Middle frontal gyrus (tissue), 1 donor: Measurements from ENCODE around the gene POSTN.
"Not testable (repeated sequence)": the region's sequence is repeated elsewhere in the genome, so short reads cannot be mapped to it uniquely, and the experiment has no call there.

Experiments used
- DNase-seq: peaks from one replicate; pipeline ENCODE4 v3.0.0-alpha.2; 2015; ENCODE audit warnings: low spot score; ENCODE audit errors: extremely low spot score

Gene POSTN

GRCh38 chr13:37596805-37597204 lies 1.8 kb downstream of the POSTN start:
- no peak for DNase-seq

- no peak for DNase-seq
Measured at GRCh38 chr13:37595162-37595561, 3.4 kb downstream of the POSTN start.

GRCh38 chr13:37594550-37594949 lies 4.0 kb downstream of the POSTN start:
- no peak for DNase-seq

GRCh38 chr13:37589381-37589780 lies 9.2 kb downstream of the POSTN start:
- not testable (repeated sequence) for DNase-seq

- DNase-seq, result no peak
Measured at GRCh38 chr13:37587236-37587635, 11.3 kb downstream of the POSTN start.

GRCh38 chr13:37586164-37586563 lies 12.4 kb downstream of the POSTN start:
- no peak for DNase-seq

GRCh38 chr13:37585541-37585940 lies 13.0 kb downstream of the POSTN start:
- no peak for DNase-seq

GRCh38 chr13:37576601-37577000 lies 22.0 kb downstream of the POSTN start:
- no peak for DNase-seq

GRCh38 chr13:37565425-37565824 lies 33.1 kb downstream of the POSTN start:
- no peak for DNase-seq

GRCh38 chr13:37561031-37561430 lies 37.5 kb downstream of the POSTN start:
- DNase-seq, result no peak

- DNase-seq, result no peak
Measured at GRCh38 chr13:37560526-37560925, 38.0 kb downstream of the POSTN start.

GRCh38 chr13:37558766-37559165 lies 39.8 kb downstream of the POSTN start:
- not testable (repeated sequence) for DNase-seq

GRCh38 chr13:37546087-37546486 lies 52.5 kb downstream of the POSTN start:
- DNase-seq, result no peak

GRCh38 chr13:37544995-37545394 lies 53.6 kb downstream of the POSTN start:
- no peak for DNase-seq

- DNase-seq, result no peak
Measured at GRCh38 chr13:37539976-37540605, 58.5 kb downstream of the POSTN start.

GRCh38 chr13:37539170-37539569 lies 59.4 kb downstream of the POSTN start:
- DNase-seq, result no peak

GRCh38 chr13:37535501-37535900 lies 63.1 kb downstream of the POSTN start:
- no peak for DNase-seq

GRCh38 chr13:37534676-37535075 lies 63.9 kb downstream of the POSTN start:
- no peak for DNase-seq

GRCh38 chr13:37534181-37534580 lies 64.4 kb downstream of the POSTN start:
- DNase-seq, result no peak

GRCh38 chr13:37531049-37531448 lies 67.5 kb downstream of the POSTN start:
- no peak for DNase-seq

- DNase-seq, result no peak
Measured at GRCh38 chr13:37529751-37530385, 68.7 kb downstream of the POSTN start.

- no peak for DNase-seq
Measured at GRCh38 chr13:37526710-37527473, 71.7 kb downstream of the POSTN start.

- DNase-seq, result no peak
Measured at GRCh38 chr13:37515226-37515625, 83.3 kb downstream of the POSTN start.
